NCI-H526 (cell line): ENCODE results near the gene CPN1.

ENCODE experiments used
- DNase-seq, 2 experiments: peaks; one replicate each; lab custom pipeline; 2025; lab: John Stamatoyannopoulos, UW

Gene CPN1

DNA sequence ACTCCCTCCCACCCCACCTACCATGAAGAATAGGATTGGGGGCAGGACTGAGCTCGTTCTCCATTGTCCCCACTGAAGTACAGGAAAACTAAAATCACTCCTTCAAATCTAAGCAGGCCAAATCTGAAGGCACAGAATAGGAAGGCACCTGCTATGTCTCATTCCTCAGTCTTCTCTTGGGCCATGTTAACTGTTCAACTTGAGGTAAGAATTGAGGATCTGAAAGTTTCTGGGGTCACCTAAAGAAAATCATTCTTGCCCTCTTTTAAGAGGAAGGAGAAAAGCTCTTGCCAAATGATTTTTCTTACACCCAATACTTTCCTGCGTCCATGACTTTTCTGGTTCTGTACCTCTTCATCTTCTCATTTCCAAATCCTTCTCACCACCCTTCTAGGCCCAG lies 4.9 kb downstream of the CPN1 start:
- DNase-seq = no peak

DNA sequence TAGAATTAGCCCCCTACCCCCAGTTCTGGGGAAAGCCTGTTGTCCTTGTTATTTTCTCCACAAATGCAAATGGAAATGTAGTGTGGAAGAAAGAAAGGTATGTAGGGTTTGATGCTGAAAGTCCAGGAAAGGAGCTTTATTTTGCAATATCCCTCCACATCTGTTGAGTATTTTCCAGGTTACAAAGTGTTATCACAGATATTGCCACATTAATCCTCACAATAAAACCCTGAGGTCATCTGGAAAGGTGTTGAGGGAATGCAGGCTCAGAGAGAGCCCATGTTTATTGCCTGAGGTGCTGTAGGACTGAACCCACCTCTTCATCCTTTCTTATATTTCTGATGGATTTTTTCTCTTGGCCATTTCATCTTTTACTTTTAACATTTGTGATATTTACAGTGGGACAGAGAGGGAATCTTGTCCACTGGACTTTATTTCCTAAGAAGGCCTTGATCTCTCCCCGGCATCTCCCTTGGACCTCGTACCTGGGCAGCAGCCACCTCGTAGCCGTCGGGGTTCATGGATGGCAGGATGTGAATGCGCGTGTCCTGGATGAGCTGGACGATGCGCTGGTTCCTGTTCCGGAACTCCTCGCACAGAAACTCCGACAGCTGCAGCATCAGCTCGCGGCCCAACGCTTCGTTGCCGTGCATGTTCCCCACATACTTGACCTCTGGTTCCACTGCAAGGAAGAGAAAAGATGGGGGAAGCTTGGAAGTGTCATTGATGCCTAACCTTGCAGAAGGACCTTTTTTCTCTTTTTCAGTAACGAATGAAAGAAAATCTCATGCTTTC lies 6.0 kb downstream of the CPN1 start:
- no peak for DNase-seq

DNA sequence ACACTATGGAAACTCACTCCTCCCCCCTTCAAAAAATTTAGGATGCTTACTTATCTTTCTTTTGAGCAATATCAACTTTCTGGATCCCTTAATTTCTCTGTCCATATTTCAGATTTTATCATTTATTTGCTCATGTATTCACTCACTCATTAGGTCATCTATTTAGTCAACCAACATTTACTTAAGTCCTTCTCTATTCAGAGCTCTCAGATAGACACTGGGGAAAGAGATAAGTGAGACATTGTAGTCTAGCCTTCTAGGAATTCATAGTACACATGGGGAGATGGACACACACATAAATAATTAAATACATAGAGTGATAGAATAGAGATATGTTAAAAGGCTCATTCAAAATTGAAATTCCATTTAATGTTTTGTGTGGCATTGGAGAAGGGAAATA lies 9.2 kb downstream of the CPN1 start:
- no peak for DNase-seq

DNA sequence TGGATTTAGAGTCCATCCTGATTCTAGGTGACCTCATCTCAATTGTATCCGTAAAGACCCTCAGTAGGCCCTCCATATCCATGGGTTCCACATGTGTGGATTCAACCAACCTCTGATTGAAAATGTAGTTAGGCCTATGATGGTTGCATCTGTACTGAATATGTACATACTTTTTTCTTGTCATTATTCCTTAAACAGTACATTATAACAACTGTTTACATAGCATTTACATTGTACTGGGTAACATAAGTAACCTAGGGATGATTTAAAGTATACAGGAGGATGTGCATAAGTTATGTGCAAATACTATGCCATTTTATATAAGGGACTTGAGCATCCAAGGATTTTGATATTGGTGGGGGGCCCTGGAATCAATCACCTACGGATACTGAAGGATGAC lies 10.1 kb downstream of the CPN1 start:
- no peak for DNase-seq

DNA sequence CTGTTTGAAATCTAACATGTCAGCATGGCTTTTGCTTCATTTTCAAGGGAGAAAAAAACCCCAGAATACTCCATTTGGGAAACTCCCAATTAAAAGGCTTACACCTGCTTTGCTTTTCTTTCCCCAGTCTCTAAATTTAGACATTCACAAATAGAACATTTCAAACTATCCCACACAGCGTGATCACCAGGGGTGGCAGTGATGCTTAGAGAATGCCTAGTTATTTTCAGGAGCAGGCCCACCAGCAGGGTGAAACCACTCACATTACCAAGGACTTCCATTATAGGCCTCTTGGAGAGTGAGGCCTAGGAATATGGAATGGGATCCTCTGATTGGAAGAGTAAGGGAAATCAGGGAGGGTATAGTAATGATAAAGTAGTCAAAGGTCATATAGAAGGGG lies 14.2 kb downstream of the CPN1 start:
- DNase-seq = no peak

DNA sequence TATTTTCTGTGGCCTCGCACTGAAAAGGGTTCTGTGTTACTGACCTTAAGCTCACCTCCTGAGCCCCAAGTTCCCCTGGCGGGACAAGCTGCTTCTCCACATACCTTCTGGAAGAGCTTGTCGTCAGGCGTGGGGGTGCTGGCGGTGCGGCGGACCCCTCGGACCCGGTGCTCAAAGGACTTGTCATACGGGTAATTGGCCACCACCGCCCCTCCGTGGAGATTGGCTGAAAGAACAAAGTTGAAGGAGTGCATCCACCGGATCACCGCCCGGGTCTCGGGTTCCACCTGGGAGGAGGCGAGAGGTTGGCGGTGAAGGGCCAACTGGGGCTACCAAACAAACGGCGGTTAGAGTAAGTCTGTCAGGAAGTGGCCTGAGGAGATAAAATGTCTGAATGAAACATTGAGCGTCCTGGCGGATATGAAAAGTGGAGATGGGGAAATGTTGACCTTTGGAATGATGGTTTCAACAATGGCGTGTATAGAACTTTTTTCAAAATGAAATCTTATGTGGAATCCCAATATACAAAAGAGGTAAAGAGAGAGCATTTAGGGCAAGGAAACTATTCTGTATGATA lies 16.5 kb downstream of the CPN1 start:
- no peak for DNase-seq

DNA sequence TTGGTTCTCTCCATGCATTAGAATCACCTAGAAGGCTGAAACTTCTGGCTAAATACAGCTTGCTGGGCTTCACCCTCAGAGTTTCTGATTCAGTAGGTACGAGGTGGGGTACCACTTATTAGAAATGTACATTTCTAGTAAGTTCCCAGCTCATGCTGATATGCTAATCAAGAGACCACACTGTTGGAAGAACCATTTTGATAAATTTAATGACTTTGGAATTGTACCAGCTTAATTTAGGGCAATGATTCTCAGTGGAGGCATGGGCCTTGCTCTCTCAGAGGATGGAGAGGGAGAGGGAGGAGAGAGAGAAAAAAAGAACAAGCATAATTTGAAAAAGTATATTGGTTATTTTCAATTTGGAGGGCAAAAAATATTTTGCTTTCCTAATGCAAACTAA lies 20.3 kb downstream of the CPN1 start:
- DNase-seq = no peak

DNA sequence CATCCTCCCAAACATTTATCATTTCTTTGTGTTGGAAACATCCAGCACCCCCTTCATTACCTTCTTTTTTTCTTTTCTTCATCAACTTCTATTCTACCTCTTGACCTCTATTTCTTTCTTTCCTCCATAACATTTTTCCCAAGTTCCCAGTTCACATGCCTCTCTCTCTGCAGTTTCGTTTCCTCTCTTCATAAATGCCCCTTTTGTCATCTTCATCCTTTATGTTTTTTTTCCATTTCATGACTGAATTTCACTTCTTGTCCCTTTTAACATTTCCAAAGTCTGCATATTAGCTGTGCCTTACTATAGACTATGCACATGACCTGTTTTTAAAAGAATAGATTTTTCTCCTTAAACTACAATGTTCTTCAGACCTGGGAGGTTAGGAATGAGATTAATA lies 23.7 kb downstream of the CPN1 start:
- no peak for DNase-seq

DNA sequence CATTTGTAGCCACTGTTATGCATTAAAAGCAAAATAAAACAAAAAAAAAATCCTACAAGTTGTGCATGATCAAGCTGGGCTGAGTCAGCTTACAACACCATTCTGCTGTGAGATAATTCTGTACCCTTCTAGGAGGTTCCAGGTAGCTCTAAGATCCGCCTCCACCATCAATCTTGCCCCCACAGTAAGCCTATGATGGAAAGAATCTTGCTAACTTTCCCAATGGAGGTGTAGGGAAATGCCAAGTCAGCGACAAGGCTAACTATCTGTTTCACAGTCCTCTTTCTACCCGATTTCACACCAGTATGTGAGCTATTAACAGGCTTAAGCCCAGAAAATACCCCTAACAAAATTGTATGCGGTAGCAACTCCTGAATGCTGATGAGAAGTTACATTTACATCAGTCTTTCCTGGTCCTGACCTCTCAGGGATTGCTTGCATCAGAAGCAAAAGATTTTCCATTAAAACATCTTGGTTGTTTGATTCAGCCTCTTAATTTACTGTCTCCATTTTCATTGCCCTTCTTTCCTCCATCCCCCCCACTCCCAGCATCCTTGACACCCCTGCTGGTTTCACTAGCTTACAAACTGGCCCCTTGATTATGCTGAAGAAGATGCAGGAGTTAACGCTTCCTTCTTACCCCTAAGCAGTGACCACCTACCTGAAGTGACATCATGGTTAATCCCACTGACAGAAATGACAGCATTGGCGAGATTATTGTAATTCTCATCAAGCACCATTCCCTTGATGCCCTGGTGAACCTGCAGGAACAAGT lies 27.8 kb downstream of the CPN1 start:
- DNase-seq = no peak

DNA sequence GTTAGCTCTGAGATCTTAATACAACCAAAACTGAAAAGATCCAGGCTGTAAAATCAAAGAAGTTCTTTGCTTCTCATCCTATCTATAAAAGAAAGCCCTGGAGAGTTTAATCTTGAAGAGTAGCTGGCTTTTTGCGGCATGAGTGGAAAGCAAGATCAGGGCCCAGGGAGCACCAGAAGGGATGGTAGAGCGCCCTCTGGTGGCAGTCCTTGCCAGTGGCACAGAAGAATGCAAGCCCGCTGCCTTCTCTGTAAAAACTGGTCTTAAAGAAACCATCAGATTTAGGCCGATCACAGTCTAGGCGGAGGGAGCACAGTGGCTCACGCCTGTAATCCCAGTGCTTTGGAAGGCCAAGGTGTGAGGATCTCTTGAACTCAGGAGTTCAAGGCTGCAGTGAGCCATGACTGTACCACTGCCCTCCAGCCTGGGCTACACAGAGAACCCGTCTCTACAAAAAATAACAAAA lies 35.6 kb downstream of the CPN1 start:
- DNase-seq = peak; percentile 25 to 76

DNA sequence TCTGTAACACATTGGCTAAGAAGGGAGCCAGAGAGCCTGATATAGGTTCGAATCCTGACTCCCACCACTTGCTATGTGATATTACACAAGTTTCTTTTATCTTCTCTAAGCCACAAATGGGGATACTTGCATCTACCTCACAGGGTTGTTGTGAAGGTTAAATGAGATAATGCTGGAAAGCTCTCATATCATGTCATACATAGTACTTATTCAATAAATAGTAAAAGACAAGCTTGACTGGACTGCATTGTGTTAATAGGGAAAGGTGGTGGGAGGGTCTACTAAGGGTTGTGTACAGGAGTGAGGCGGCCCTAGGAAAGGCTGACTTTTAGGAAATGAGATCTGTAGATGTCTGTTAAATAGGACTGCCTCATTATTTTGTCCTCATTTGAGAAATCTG lies 36.1 kb downstream of the CPN1 start:
- no peak for DNase-seq

DNA sequence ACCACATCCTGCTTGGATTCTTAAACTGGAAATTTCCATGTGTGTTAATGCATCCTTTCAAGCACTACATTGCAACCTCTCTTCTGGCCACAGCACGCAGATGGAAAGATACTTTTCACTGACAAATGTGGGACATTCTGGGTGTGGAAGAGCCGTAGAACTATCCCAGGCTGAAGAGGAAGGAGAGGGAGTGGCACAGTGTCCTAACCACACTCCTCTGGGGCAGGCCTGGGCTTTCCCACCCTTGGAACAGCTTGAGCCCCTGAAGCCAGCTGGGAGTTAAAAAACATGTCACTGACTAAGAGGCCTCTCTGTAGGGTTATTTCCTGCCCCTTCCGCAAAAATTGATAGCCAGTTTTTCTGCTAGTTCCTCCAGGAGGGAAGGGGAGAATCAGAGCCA lies 37.9 kb downstream of the CPN1 start:
- no peak for DNase-seq

DNA sequence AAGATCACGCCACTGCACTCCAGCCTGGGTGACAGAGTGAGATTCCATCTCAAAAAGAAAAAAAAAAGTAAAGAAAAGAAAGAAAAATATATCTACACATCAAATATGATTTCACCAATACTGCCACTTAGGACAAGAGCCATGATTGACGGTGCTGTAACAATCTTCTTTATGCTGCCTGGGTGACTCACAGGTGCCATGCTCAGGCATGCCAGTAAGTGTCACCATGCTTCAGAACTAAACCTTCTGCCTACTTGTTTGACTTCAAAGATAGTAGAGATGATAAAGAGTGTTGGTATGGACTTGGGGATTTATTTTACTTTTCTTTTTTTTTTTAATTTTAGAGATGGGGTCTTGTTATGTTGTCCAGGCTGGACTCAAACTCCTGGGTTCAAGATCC lies 38.3 kb downstream of the CPN1 start:
- DNase-seq = no peak

DNA sequence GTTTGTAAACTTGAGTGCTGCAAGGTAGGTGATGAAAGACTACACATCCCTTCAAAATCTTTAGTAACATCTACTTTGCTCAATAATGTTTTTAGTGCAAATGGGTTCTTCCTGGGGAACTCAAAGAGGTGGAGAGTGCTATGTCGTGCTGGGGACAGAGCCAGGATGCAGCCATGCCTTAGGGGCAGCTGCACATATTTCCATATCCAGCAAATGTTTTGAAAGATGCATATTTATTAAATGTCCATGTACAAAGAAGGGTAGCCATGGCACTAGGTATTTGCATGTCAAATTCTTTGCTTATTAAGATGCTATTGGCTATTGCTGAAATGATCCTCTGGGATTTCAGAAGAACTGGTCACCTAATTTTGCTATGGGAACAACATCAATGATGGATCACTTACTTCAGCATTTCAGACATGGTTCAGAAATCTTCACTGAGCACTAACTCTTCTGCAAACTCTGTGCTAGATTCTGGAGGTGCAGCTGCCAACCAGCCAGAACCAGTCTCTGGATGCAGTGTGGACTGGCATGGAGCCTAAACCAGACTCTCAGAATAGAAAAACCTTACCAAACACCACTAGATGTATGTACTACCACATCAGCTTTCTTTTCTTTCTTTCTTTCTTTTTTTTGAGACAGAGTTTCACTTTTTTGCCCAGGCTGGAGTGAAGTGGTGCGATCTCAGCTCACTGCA lies 40.2 kb downstream of the CPN1 start:
- DNase-seq = peak; percentile 77 to 86

DNA sequence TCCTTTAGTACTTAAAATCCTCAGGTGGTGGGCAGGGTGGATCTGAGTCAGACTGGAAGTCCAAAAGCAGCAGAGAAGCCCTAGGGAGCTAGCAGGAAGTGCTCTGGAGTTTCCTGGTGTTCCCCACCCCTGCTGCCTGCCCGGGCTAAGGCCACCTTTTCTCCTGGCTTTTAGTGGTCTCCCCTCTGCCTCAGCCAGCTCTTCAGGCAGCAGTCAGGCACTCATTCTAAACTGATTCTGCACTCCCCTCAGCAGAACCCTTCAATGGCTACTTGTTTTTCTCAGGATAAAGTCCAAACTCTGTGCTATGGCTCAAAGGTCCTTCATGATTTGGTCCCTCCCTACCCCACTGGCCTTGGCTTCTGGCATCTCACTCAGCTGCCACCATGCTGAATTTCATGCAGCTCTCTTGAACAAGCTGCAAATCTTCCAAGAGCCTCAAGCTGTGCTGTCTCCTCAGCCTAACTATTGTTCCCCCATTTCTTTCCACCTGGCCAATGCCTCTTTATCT lies 43.1 kb downstream of the CPN1 start:
- DNase-seq = no peak

DNA sequence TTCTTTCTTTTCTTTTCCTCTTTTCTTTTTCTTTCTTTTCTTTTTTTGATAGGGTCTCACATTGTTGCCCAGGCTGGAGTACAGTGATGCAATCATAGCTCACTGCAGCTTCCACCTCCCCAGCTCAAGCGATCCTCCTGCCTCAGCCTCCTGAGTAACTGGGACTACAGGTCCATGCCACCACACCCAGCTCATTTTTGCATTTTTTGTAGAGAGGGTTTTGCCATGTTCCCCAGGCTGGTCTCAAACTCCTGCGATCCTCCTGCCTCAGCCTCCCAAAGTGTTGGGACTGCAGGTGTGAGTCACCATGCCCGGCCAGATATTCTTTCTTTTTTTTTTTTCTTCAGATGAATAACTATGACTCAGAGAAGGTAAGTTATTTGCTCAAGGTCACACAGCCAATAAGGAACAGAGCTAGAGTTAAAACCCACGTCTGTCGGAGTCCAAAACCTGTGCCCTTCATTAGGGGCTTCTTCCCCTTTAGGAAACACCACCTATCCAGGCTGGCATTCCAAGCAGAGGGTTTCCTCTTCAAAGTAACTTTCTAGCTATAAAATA lies 43.8 kb downstream of the CPN1 start:
- no peak for DNase-seq

DNA sequence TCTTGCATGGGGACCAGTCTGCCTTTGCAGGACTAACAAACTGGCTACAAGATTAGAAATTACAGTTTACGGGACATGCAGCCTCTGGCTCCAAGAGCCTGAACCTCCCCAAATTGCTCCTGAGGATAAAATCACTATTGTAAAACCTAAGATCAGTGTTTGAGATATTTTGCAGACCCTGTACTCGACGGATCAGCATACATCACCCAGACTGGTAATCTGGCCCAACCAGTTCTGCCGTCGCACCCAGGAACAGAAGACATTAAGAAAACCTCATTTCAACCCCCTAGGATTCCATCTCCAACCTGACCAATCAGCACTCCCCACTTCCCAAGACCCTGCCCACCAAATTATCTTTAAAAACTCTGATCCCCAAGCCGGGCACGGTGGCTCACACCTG lies 44.8 kb downstream of the CPN1 start:
- no peak for DNase-seq

DNA sequence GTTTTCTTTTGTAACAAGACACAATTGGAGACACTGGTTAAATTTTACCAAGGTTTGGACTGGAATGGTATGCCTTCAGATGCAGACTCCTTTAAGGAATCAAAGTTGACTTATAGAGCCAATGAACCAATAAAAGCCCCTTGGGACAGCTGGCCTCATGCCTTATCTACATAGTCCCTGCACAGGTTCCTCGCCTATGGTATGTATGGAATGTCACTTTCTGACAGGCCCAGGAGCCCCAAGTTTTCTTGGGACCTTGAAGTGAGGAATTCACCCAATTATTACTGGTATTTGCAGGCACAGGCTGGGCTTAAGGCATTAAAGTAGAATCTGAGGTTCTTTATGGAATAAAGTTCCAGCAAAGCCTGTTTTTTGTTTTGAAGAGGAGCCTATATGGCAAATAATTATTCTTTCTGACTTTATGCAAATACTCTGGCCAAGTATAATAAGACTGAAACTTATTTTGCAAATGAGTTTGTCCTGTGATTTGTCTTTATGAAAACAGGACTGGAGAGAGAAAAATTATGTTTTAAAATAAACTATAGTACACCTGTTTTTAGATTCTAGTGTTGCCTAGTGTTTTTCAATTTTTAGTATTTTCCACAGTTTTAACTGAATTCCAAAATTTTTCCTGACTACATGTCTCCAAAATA lies 47.8 kb downstream of the CPN1 start:
- DNase-seq = no peak

DNA sequence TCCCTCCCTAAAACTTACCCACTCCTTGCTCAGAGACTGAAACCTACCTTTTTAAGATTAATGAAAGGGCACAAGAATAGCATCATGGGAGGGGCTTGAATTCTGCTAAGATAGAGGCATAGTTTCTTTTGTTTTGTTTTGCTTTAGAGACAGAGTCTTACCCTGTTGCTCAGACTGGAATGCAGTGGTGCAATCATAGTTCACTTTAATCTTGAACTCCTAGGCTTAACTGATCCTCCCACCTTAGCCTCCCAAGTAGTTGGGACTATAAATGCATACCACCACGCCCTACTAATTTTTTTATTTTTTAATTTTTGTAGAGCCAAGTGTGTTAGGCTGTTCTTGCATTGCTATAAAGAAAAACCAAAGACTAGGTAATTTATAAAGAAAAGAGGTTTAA lies 54.3 kb downstream of the CPN1 start:
- no peak for DNase-seq

DNA sequence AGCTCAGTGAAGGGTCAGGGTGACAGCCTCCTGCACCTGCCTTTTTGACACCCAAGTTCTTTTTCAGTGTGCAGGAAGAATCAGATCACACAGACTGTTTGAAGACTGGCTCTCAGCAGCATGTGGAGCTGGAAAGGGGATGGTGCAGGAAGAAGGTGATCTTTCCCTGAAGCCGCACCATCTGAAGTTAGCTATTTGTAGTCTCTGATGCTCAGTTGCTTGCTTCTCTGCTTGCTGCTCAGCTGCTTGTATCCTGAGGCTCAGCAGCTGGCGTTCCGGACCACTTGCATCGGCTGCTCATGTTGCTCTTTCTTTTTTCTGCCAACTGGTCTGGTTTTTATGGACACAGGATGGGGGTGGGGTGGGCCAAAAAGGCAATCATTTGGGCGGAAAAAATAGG lies 56.1 kb downstream of the CPN1 start:
- DNase-seq = peak; percentile 9 to 51

DNA sequence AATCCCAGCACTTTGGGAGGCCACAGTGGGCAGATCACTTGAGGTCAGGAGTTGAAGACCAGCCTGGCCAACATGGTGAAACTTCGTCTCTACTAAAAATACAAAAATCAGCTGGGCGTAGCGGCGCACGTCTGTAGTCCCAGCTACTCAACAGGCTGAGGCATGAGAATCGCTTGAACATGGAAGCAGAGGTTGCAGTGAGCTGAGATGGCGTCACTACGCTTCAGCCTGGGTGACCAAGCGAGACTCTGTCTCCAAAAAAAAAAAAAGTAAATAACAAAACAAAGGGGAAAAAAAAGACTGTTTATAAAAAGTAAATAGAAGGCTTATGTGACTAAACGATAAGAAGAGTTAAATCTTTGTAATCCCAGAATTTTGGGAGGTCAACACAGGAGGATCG lies 56.9 kb downstream of the CPN1 start:
- no peak for DNase-seq

DNA sequence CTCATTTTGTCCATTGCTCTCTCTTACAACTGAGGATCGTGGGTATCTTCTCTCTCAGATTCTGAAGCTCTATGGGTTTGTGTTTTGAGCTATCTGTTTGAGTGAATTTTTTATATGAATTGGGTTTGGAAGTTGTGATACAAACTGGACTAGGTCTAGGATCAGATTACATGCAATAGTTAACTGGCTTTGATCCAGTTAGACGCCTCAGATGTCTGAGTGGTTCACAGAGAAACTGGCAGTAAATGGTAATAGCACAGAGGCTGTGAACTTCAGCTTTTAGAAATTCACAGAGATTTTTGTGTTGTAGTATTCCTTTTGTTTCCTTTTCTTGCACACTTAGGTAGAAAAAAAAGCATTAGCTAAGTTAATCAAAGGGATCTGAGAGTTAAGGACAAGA lies 59.3 kb downstream of the CPN1 start:
- no peak for DNase-seq
